Fibroblast of lung (primary cell): ENCODE data around the gene CNN1. TPM values are rescaled to one million over a fixed set of nuclear protein-coding genes. Genes with fewer than 3 reads are reported as not detected.

ENCODE experiments used
- DNase-seq, 2 donors: peaks; one replicate each; pipeline versions ENCODE4 v3.0.0 to v3.0.0-alpha.2; 2010; ENCODE audit warnings: low read depth in 2 of 2
- H2AFZ ChIP-seq: 2 replicates; pipeline ENCODE4 v1.5.1; 2012; ENCODE audit warnings: low read length, control low read depth, inconsistent platforms
- H3K27ac ChIP-seq: 2 replicates; pipeline ENCODE4 v1.5.1; 2011; ENCODE audit warnings: low read length, control low read depth; ENCODE audit not compliant: insufficient read depth
- H3K27me3 ChIP-seq: 2 replicates; pipeline ENCODE4 v1.5.1; 2011; ENCODE audit warnings: mild to moderate bottlenecking, low read length; ENCODE audit not compliant: control insufficient read depth, insufficient read depth
- H3K36me3 ChIP-seq: 2 replicates; pipeline ENCODE4 v1.5.1; 2011; ENCODE audit warnings: low read length; ENCODE audit not compliant: control insufficient read depth, insufficient read depth
- H3K4me1 ChIP-seq: 2 replicates; pipeline ENCODE4 v1.5.1; 2011; ENCODE audit warnings: low read length; ENCODE audit not compliant: control insufficient read depth, insufficient read depth; ENCODE audit errors: extremely low read depth
- H3K4me2 ChIP-seq: 2 replicates; pipeline ENCODE4 v1.5.1; 2011; ENCODE audit warnings: low read length, control low read depth; ENCODE audit not compliant: insufficient read depth; ENCODE audit errors: extremely low read depth
- H3K4me3 ChIP-seq, 4 experiments: fragments of 200-600 bp in 1 of 4; sonication (generic) in 1 of 4; replicated peaks in 1 of 4; 2 replicates each; pipeline ENCODE4 v1.5.1; 2011 to 2016; ENCODE audit warnings: low read length in 4 of 4, low read depth in 3 of 4, mild to moderate bottlenecking in 3 of 4, control low read depth in 2 of 4, inconsistent platforms in 1 of 4, mixed read lengths in 1 of 4; ENCODE audit not compliant: insufficient read depth in 1 of 4; ENCODE audit errors: control extremely low read depth in 1 of 4
- H3K79me2 ChIP-seq: 2 replicates; pipeline ENCODE4 v1.5.1; 2012; ENCODE audit warnings: mild to moderate bottlenecking, low read length, inconsistent platforms; ENCODE audit not compliant: control insufficient read depth, insufficient read depth
- H3K9ac ChIP-seq: 2 replicates; pipeline ENCODE4 v1.5.1; 2011; ENCODE audit warnings: mild to moderate bottlenecking, low read length, control low read depth; ENCODE audit not compliant: insufficient read depth
- H3K9me3 ChIP-seq: 2 replicates; pipeline ENCODE4 v1.5.1; 2012; ENCODE audit warnings: low read depth, low read length; ENCODE audit not compliant: control insufficient read depth, insufficient read depth
- H4K20me1 ChIP-seq: 2 replicates; pipeline ENCODE4 v1.5.1; 2011; ENCODE audit warnings: low read length; ENCODE audit not compliant: control insufficient read depth, insufficient read depth; ENCODE audit errors: extremely low read depth
- EZH2 ChIP-seq: IDR thresholded peaks from 2 replicates; pipeline ENCODE4 v1.5.1; 2012; ENCODE audit warnings: low read length, control low read depth, mild to moderate bottlenecking; ENCODE audit errors: missing control alignments
- polyA plus RNA-seq, 2 donors: library from polyadenylated mRNA; depleted of rRNA in 1 of 2; stranded (reverse) in 1 of 2; unstranded in 1 of 2; fragments of >200 nt; gene quantifications; 2 replicates each; pipeline ENCODE4 v1.2.1, GENCODE V29; 2011 to 2012; ENCODE audit warnings: missing spikeins in 1 of 2
- total RNA-seq: library from RNA; depleted of rRNA; stranded (reverse); fragments of >200 nt; gene quantifications from 2 replicates; pipeline ENCODE4 v1.2.1, GENCODE V29; 2014
- TF ChIP-seq, protein P1 (sequence below), 2 donors: IDR thresholded peaks in 1 of 2; conservative IDR thresholded peaks in 1 of 2; 1 replicate in 1 of 2; 2 replicates in 1 of 2; pipeline ENCODE4 v1.5.1; 2011 to 2012; ENCODE audit warnings: low read length in 2 of 2, control low read depth in 1 of 2, inconsistent platforms in 1 of 2, low read depth in 1 of 2, mild to moderate bottlenecking in 1 of 2

CNN1 gene
- total and polyA plus RNA-seq, 2 donors (not counting 1 experiment from before 2014, with no cell fraction given) = 20.3 to 83.9 TPM

DNA sequence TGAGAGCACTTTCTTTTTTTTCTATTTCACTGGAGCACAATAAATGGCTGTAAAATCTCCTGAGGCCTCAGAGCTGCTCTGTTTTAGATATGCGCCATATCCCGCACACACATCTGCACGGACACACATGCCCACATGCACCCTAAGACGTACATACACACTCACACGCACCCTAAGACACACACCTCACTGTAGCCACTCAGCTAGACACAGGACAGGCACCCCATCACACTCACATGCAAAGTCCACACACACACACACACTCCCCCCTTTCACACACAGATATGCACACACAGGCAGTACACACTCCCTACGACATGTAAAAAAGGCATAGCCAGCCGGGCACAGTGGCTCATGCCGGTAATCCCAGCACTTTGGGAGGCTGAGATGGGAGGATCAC, 11.6 kb downstream of the CNN1 start:
- peaks cover 14% of the 10 kb centered on the region for H3K36me3 ChIP-seq
- H3K4me3 ChIP-seq = no peak overlapping the region
- H3K4me1 ChIP-seq = no peaks in the 10 kb centered on the region
- TF ChIP-seq, protein P1, sequence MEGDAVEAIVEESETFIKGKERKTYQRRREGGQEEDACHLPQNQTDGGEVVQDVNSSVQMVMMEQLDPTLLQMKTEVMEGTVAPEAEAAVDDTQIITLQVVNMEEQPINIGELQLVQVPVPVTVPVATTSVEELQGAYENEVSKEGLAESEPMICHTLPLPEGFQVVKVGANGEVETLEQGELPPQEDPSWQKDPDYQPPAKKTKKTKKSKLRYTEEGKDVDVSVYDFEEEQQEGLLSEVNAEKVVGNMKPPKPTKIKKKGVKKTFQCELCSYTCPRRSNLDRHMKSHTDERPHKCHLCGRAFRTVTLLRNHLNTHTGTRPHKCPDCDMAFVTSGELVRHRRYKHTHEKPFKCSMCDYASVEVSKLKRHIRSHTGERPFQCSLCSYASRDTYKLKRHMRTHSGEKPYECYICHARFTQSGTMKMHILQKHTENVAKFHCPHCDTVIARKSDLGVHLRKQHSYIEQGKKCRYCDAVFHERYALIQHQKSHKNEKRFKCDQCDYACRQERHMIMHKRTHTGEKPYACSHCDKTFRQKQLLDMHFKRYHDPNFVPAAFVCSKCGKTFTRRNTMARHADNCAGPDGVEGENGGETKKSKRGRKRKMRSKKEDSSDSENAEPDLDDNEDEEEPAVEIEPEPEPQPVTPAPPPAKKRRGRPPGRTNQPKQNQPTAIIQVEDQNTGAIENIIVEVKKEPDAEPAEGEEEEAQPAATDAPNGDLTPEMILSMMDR (conservative IDR thresholded peaks at IDR 0.05 in 1 of 2, IDR thresholded peaks at IDR 0.05 in 1 of 2; ENCODE audit: low read depth in 1 of 2, low read length in 2 of 2) = no peak
- no peak for TF ChIP-seq EZH2
- no peak overlapping the region for H2AFZ ChIP-seq
- DNase-seq = no peak
- no peak overlapping the region for H3K4me2 ChIP-seq
- H3K9me3 ChIP-seq = no peaks in the 10 kb centered on the region
- H3K27ac ChIP-seq = no peak overlapping the region
- no peaks in the 10 kb centered on the region for H3K27me3 ChIP-seq
- H3K9ac ChIP-seq = no peak overlapping the region
- peaks cover 1% of the 10 kb centered on the region for H3K79me2 ChIP-seq
- H4K20me1 ChIP-seq = no peaks in the 10 kb centered on the region

DNA sequence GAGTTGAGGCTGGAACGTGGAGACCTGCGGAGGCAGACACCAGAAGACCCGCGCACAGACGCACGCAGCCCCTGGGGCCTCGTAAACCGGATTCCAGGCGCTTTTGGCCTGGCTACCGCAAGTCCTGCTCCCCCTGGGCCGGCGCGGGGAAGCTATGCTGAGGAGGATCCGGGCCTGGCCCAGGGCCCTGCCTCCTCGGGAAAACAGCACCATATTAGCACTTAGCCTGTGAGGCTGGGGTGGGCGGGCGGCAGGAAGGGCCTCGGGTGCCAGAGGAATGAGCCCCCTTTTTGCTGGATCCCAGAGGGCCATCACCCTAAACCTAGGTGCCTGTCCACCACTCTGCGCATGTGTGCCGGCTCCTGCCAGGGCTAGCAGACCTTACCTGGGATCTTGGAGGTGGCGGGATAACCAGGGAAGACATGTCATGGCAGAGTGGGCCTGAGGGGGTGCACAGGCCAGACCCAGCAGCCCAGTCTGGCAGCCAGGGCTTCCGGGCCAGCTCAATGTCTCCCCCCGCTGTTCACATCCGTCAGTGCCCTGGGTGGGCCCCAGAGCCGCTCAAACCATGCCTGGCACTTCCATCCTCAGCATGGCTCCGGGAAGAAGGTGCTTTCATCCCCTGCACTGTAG, 13.1 kb downstream of the CNN1 start:
- Histone ChIP-seq H3K27me3 (no peaks in the 10 kb centered on the region), H3K27ac (no peak overlapping the region), H3K79me2 (peaks cover 13% of the 10 kb centered on the region), H2AFZ (no peak overlapping the region), H3K4me3 (no peak overlapping the region), H3K4me1 (no peaks in the 10 kb centered on the region), H3K9me3 (no peaks in the 10 kb centered on the region), H3K36me3 (peaks cover 14% of the 10 kb centered on the region), H3K4me2 (no peak overlapping the region), H3K9ac (no peak overlapping the region), H4K20me1 (no peaks in the 10 kb centered on the region)
- no peak for DNase-seq
- TF ChIP-seq EZH2 = no peak
- TF ChIP-seq, protein P1 (conservative IDR thresholded peaks at IDR 0.05 in 1 of 2, IDR thresholded peaks at IDR 0.05 in 1 of 2; ENCODE audit: low read depth in 1 of 2, low read length in 2 of 2) = peak; percentile 22 to 29

DNA sequence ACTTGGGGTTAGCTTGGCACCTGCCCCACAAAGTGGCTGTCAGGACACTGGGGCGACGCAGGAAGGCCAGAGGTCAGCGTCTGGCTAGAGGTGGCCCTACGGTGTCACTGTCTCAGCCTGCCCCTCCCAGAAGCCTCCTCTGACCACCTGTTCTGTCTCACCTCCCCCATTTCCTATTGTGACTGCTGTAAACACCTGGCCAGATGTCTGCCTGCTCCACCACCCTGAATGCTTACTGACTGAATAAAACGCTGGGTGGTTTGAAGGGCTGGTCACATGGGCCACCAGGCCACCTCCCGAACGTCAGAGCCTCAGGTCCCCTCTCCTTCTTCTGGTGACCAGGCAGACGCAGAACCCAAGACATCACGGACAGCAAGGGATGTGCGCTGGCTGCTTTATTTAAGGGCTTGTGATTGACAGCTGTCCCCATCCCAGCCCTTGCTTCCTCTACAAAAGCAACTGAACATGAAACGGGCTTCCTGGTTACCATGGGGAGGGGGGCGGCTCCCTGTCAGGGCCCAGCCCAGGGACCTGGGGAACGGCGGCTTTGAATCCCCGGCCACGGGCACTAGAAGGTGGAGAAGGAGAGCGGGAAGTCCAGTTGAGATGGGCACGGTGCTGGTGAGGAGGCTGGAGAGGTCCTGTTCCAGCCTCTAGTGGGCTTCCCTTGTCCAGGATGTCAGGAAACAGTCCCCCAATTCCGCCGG, 14.2 kb downstream of the CNN1 start:
- Histone ChIP-seq H3K4me1 (peaks cover 5% of the 10 kb centered on the region), H3K4me3 (no peak overlapping the region), H3K27me3 (no peaks in the 10 kb centered on the region), H4K20me1 (no peaks in the 10 kb centered on the region), H3K4me2 (no peak overlapping the region), H2AFZ (no peak overlapping the region), H3K9ac (no peak overlapping the region), H3K36me3 (peaks cover 14% of the 10 kb centered on the region), H3K9me3 (no peaks in the 10 kb centered on the region), H3K27ac (no peak overlapping the region), H3K79me2 (peaks cover 20% of the 10 kb centered on the region)
- TF ChIP-seq, protein P1 (conservative IDR thresholded peaks at IDR 0.05 in 1 of 2, IDR thresholded peaks at IDR 0.05 in 1 of 2; ENCODE audit: low read depth in 1 of 2, low read length in 2 of 2) = no peak
- TF ChIP-seq EZH2 = no peak
- DNase-seq = no peak
